Right lobe of liver (tissue), 4 donors: ENCODE results near the gene IFNL2.

Experiments
- CTCF ChIP-seq, 4 donors: fragments of 200-600 bp in 3 of 4; fragments of 450-650 bp in 1 of 4; IDR thresholded peaks; one replicate each; pipeline versions ENCODE4 v1.5.1 to v1.8.0; 2016 to 2022; ENCODE audit warnings: antibody characterized with exemption in 4 of 4, mild to moderate bottlenecking in 2 of 4
- POLR2A ChIP-seq: fragments of 450-650 bp; IDR thresholded peaks from one replicate; pipeline ENCODE4 v1.6.1; 2017; ENCODE audit warnings: antibody characterized with exemption, mild to moderate bottlenecking
- donor health status: DM: no; HTN: no; CAD: no.
- donor health status: DM: no; HTN: no; CAD: no.
- donor health status: DM: no; HTN: yes; CAD: no.

- TF ChIP-seq CTCF (IDR thresholded peaks at IDR 0.05) (no peak), POLR2A (no peak)
Observed at GRCh38 chr19:39238944-39239343, 29.3 kb upstream of the IFNL2 start.
